ENCODE data around the gene NET1. TPM values are rescaled to one million over a fixed set of nuclear protein-coding genes. Genes with fewer than 3 reads are reported as not detected.

The NET1 gene
- polyA plus RNA-seq, 1 of the 3 experiments (the other 2 are of a cell fraction), result 4.7 TPM

DNA sequence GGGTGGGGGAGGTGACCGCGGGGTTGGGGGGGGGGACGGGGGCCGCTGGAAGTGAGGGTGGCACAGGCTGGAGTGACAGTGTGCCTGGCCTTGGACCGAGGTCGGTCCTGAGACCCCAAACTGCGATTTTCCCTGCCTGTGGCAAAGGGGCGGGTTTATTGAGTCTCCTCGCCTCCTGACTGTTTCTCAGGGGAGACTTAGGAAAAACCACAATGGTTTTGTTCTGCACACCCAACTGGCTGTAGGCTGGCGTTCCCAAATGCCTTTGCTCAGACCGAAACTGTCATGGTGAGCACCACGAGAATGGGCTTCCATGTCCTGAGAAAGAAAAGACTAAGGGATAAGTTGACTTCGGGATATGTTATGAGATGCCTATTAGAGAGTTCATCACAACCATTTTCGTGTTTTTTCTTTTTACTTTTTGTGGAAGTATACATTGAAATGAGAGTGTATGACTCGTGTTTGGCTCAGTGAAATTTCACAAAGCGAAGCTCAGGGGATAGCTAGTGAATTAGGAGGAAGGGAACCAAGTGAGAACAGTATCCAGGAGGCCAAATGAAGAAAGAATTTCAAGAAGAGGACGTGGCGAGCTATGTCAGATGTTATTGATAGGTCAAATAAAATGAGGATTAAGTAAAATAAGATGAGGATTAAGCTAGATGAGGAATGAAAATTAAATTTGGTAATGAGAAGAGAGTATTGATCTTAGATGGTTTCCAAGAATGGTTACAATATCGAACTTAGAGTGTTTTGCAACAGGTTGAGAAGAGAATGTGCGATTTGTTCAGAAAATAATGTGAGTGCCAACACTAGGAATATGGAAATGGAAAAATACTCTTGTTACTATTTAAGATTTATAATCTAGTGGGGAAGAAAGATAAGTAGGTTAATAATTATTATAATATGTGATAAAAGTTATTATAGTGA, 918 bp downstream of the NET1 start:
- CTCF ChIA-PET, result interaction anchor here (0.9 to 1.4 kb wide), 5 partner anchors 10 to 210 kb away, joined by 3 to 5 read pairs (median 3); no protein-coding TSS in a partner anchor
- H3K36me3 ChIP-seq (replicated peaks in 1 of 2; ENCODE audit: control insufficient read depth in 1 of 2, insufficient read depth in 2 of 2, low read length in 1 of 2), result peaks cover 0 to under 1% of the 10 kb centered on the region in 2 experiments
- no peaks in the 10 kb centered on the region for H4K20me1 ChIP-seq (ENCODE audit: insufficient read depth)
- H3K9ac ChIP-seq, result peak overlapping the region; percentile 41; the same call in 1 of the 2 replicates
- peaks cover 0 to 3% of the 10 kb centered on the region in 2 experiments; a peak in 1 of 4 replicates for H3K4me1 ChIP-seq (ENCODE audit: control insufficient read depth in 1 of 2, insufficient read depth in 2 of 2, low read depth in 1 of 2, low read length in 1 of 2)
- H3K4me2 ChIP-seq, result peak overlapping the region; percentile 77
- no peak for TF ChIP-seq EP300 (IDR thresholded peaks at IDR 0.05; ENCODE audit: borderline replicate concordance in 1 of 2, low read depth in 1 of 2, low read length in 1 of 2)
- no peak for TF ChIP-seq RFX5 (IDR thresholded peaks at IDR 0.05; ENCODE audit: low read length)
- TF ChIP-seq, protein P1, sequence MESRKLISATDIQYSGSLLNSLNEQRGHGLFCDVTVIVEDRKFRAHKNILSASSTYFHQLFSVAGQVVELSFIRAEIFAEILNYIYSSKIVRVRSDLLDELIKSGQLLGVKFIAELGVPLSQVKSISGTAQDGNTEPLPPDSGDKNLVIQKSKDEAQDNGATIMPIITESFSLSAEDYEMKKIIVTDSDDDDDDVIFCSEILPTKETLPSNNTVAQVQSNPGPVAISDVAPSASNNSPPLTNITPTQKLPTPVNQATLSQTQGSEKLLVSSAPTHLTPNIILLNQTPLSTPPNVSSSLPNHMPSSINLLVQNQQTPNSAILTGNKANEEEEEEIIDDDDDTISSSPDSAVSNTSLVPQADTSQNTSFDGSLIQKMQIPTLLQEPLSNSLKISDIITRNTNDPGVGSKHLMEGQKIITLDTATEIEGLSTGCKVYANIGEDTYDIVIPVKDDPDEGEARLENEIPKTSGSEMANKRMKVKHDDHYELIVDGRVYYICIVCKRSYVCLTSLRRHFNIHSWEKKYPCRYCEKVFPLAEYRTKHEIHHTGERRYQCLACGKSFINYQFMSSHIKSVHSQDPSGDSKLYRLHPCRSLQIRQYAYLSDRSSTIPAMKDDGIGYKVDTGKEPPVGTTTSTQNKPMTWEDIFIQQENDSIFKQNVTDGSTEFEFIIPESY (IDR thresholded peaks at IDR 0.05; ENCODE audit: borderline replicate concordance, low read depth), result no peak
- peak; percentile 39; the same call in 1 of the 2 replicates for TF ChIP-seq MXI1 (IDR thresholded peaks at IDR 0.05; ENCODE audit: low read depth, low read length)
- no peak for TF ChIP-seq GABPA (IDR thresholded peaks at IDR 0.05; ENCODE audit: low read depth)
- no peak for TF ChIP-seq PBX3 (IDR thresholded peaks at IDR 0.05)
- no peak for TF ChIP-seq RAD21 (IDR thresholded peaks at IDR 0.05; ENCODE audit: low read length)
- TF ChIP-seq REST (IDR thresholded peaks at IDR 0.05; ENCODE audit: low read depth, low read length), result no peak
- H3K4me3 ChIP-seq (ENCODE audit: low read depth in 2 of 2, low read length in 1 of 2), result peak overlapping the region; percentile 66 to 87
- H3K79me2 ChIP-seq (ENCODE audit: insufficient read depth), result peaks cover 54% of the 10 kb centered on the region
- no peaks in the 10 kb centered on the region for H3K9me2 ChIP-seq
- H2AFZ ChIP-seq (ENCODE audit: low read depth), result peak overlapping the region; percentile 26; the same call in 1 of the 2 replicates
- DNase-seq, result no peak
- H3K27me3 ChIP-seq (ENCODE audit: insufficient read depth), result no peaks in the 10 kb centered on the region
- H3K27ac ChIP-seq (ENCODE audit: low read depth in 2 of 2, low read length in 1 of 2), result peak overlapping the region; percentile 28 to 54; a peak in 2 of 4 replicates
- no peaks in the 10 kb centered on the region for H3F3A ChIP-seq (replicated peaks; ENCODE audit: insufficient read depth)
- POLR2A ChIA-PET, result no interaction called here
- 16% methylated on average over 20 of the region's 20 CpGs for WGBS (ENCODE audit: low lambda C conversion rate)
- 0 out of 2 replicates have a peak, but pooled peaks cover 3% of the 10 kb centered on the region for H3K9me3 ChIP-seq
